H7 (cell line): ENCODE measurements around the gene GRAPL. TPM values are rescaled to one million over a fixed set of nuclear protein-coding genes. Genes with fewer than 3 reads are reported as not detected.
"Not testable (repeated sequence)": the region's sequence is repeated elsewhere in the genome, so short reads cannot be mapped to it uniquely, and the experiment has no call there.

Source experiments
- DNase-seq: peaks from one replicate; pipeline ENCODE4 v3.0.0; 2012
- H3K27me3 ChIP-seq: 2 replicates; pipeline ENCODE4 v1.6.0; 2011; ENCODE audit warnings: mild to moderate bottlenecking, low read length; ENCODE audit not compliant: control insufficient read depth, insufficient read depth
- H3K36me3 ChIP-seq: replicated peaks from 2 replicates; pipeline ENCODE4 v1.5.1; 2011; ENCODE audit warnings: low read length; ENCODE audit not compliant: control insufficient read depth, insufficient read depth
- H3K4me3 ChIP-seq: 2 replicates; pipeline ENCODE4 v1.5.1; 2011; ENCODE audit warnings: low read depth, mild to moderate bottlenecking, control low read depth, low read length, moderate library complexity; ENCODE audit not compliant: insufficient read depth
- total RNA-seq: library from RNA; depleted of rRNA; stranded (reverse); fragments of >200 nt; shearing (Covaris generic); gene quantifications from 2 replicates; pipeline ENCODE4 v1.2.3, GENCODE V29; 2014

GRAPL gene
- total RNA-seq, 1 experiment from 2014 or later = not detected

GRCh38 chr17:19150678-19151615 lies 23.6 kb downstream of the GRAPL start:
- H3K36me3 ChIP-seq, H3K27me3 ChIP-seq, H3K4me3 ChIP-seq, DNase-seq: not testable (repeated sequence)

- H3K36me3 ChIP-seq, H3K27me3 ChIP-seq, DNase-seq, H3K4me3 ChIP-seq: not testable (repeated sequence)
Observed at GRCh38 chr17:19157628-19158027, 30.2 kb downstream of the GRAPL start.

- DNase-seq, H3K27me3 ChIP-seq, H3K36me3 ChIP-seq, H3K4me3 ChIP-seq: not testable (repeated sequence)
Observed at GRCh38 chr17:19158478-19158877, 31.1 kb downstream of the GRAPL start.

- not testable (repeated sequence) for DNase-seq, H3K27me3 ChIP-seq, H3K4me3 ChIP-seq, H3K36me3 ChIP-seq
Observed at GRCh38 chr17:19158938-19159337, 31.5 kb downstream of the GRAPL start.

- H3K27me3 ChIP-seq, H3K36me3 ChIP-seq, H3K4me3 ChIP-seq, DNase-seq: not testable (repeated sequence)
Observed at GRCh38 chr17:19161308-19162107, 34.1 kb downstream of the GRAPL start.

GRCh38 chr17:19162384-19163216 lies 35.2 kb downstream of the GRAPL start:
- H3K4me3 ChIP-seq, H3K27me3 ChIP-seq, H3K36me3 ChIP-seq, DNase-seq: not testable (repeated sequence)

GRCh38 chr17:19174422-19174821 lies 47.0 kb downstream of the GRAPL start:
- H3K36me3 ChIP-seq, DNase-seq, H3K4me3 ChIP-seq, H3K27me3 ChIP-seq: not testable (repeated sequence)

- H3K36me3 ChIP-seq, H3K27me3 ChIP-seq, H3K4me3 ChIP-seq, DNase-seq: not testable (repeated sequence)
Observed at GRCh38 chr17:19175410-19175809, 48.0 kb downstream of the GRAPL start.

- not testable (repeated sequence) for H3K36me3 ChIP-seq, DNase-seq, H3K27me3 ChIP-seq, H3K4me3 ChIP-seq
Observed at GRCh38 chr17:19181040-19181875, 53.9 kb downstream of the GRAPL start.

GRCh38 chr17:19187883-19188869 lies 60.8 kb downstream of the GRAPL start:
- not testable (repeated sequence) for H3K36me3 ChIP-seq, DNase-seq, H3K27me3 ChIP-seq, H3K4me3 ChIP-seq

GRCh38 chr17:19188870-19189708 lies 61.7 kb downstream of the GRAPL start:
- H3K27me3 ChIP-seq = not testable (repeated sequence)

GRCh38 chr17:19189781-19190405 lies 62.5 kb downstream of the GRAPL start:
- H3K4me3 ChIP-seq, H3K36me3 ChIP-seq, DNase-seq, H3K27me3 ChIP-seq: not testable (repeated sequence)

More at GRCh38 chr17:19188870-19189708, 61.7 kb downstream of the GRAPL start:
- H3K4me3 ChIP-seq, DNase-seq, H3K36me3 ChIP-seq: not testable (repeated sequence)
